ENCODE data around the gene ACSS3.

Gene ACSS3

DNA sequence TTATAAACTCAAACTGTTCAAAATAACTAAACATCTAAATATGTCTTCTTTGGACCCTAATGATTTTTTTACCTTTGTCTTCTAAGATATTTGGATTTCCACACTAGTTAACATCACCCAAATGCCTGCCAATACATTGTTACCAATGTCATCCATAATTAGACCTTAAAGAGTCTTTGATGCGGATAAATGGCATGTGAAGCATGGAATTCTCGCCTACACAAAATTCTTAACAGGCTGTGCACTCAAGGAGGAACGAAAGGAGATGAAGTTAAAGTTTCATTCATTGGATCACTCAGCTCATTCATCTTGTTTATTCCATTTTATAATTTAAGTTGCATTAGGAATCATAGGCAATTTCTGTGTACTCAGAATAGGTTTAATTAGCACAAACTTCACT lies 219.7 kb downstream of the ACSS3 start:
- DNase-seq (ENCODE audit: low read depth), result no peak
- H3K4me3 ChIP-seq (replicated peaks; ENCODE audit: low read depth, low read length), result no peak overlapping the region
- TF ChIP-seq, protein P1, sequence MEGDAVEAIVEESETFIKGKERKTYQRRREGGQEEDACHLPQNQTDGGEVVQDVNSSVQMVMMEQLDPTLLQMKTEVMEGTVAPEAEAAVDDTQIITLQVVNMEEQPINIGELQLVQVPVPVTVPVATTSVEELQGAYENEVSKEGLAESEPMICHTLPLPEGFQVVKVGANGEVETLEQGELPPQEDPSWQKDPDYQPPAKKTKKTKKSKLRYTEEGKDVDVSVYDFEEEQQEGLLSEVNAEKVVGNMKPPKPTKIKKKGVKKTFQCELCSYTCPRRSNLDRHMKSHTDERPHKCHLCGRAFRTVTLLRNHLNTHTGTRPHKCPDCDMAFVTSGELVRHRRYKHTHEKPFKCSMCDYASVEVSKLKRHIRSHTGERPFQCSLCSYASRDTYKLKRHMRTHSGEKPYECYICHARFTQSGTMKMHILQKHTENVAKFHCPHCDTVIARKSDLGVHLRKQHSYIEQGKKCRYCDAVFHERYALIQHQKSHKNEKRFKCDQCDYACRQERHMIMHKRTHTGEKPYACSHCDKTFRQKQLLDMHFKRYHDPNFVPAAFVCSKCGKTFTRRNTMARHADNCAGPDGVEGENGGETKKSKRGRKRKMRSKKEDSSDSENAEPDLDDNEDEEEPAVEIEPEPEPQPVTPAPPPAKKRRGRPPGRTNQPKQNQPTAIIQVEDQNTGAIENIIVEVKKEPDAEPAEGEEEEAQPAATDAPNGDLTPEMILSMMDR (IDR thresholded peaks at IDR 0.05; ENCODE audit: low read length, missing control alignments), result no peak

DNA sequence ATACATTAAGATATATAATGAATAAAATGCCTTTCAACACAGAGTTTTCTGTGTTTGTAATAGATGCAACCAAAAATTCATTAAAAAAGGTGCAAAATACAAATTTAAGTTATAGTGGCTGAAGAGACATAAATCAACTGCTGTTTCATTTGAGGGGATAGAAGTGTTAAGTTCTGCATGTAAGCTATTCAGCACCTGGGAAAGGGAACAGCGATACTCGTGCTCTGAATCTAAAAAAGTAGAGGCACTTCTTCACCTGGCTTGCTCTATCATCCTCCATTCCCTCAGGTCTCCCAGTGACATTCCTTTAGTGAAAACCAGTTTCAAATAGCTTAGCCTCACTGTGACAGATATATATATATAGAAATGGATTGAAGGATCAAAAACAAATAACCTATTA lies 222.6 kb downstream of the ACSS3 start:
- TF ChIP-seq, protein P1 (IDR thresholded peaks at IDR 0.05; ENCODE audit: low read length, missing control alignments), result no peak
- no peak overlapping the region for H3K4me3 ChIP-seq (replicated peaks; ENCODE audit: low read depth, low read length)
- DNase-seq (ENCODE audit: low read depth), result peak; percentile 8

DNA sequence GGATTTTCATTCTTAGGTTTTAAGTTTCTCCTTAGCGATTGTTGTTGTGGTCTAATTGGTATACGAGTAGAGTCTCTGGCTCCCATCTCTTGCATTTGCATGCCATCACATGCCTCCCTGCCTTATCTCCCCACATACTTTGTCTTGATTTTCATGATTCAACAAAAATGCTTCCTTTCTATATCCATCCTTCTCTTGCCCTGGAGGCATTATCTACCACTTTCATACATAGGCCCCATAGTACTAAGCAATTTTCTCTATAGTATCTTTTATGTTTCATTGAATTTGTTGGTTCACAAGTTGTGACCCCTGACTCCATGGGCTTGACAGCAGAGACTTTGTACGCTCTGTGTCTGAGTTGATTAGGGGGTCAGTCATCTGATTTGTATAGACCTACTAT lies 226.1 kb downstream of the ACSS3 start:
- no peak for DNase-seq (ENCODE audit: low read depth)
- no peak overlapping the region for H3K4me3 ChIP-seq (replicated peaks; ENCODE audit: low read depth, low read length)
- TF ChIP-seq, protein P1 (IDR thresholded peaks at IDR 0.05; ENCODE audit: low read length, missing control alignments), result no peak
